Stimulated activated CD8-positive, alpha-beta memory T cell treated with anti-CD3 and anti-CD28 coated beads, Interleukin-7, amount 100 ng/mL, for 24 hours (primary cell): Measurements from ENCODE around the gene SRM.
"Not testable (repeated sequence)": the region's sequence is repeated elsewhere in the genome, so short reads cannot be mapped to it uniquely, and the experiment has no call there.

ENCODE experiments used
- DNase-seq: peaks from one replicate; pipeline ENCODE4 v3.0.0-alpha.2; 2020; ENCODE audit warnings: low read depth

SRM gene

GRCh38 chr1:11064942-11065341 lies 5.1 kb upstream of the SRM start:
- DNase-seq: no peak

GRCh38 chr1:11063937-11064537 lies 4.2 kb upstream of the SRM start:
- not testable (repeated sequence) for DNase-seq

- no peak for DNase-seq
Measured at GRCh38 chr1:11062965-11063401, 3.2 kb upstream of the SRM start.

- no peak for DNase-seq
Measured at GRCh38 chr1:11061652-11062365, 2.0 kb upstream of the SRM start.

GRCh38 chr1:11059155-11059967 lies 457 bp downstream of the SRM start:
- no peak for DNase-seq

GRCh38 chr1:11058595-11059154 lies 1.1 kb downstream of the SRM start:
- DNase-seq: no peak

GRCh38 chr1:11058026-11058425 lies 1.8 kb downstream of the SRM start:
- DNase-seq: no peak

- no peak for DNase-seq
Measured at GRCh38 chr1:11057477-11057876, 2.3 kb downstream of the SRM start.

- DNase-seq: no peak
Measured at GRCh38 chr1:11056504-11056903, 3.3 kb downstream of the SRM start.

GRCh38 chr1:11055676-11056075 lies 4.1 kb downstream of the SRM start:
- DNase-seq: no peak

- no peak for DNase-seq
Measured at GRCh38 chr1:11054666-11055065, 5.2 kb downstream of the SRM start.

GRCh38 chr1:11054181-11054580 lies 5.6 kb downstream of the SRM start:
- DNase-seq: no peak

- DNase-seq: no peak
Measured at GRCh38 chr1:11053758-11054137, 6.1 kb downstream of the SRM start.

GRCh38 chr1:11052839-11053757 lies 6.7 kb downstream of the SRM start:
- no peak for DNase-seq

GRCh38 chr1:11051781-11052511 lies 7.9 kb downstream of the SRM start:
- DNase-seq: no peak

GRCh38 chr1:11051121-11051520 lies 8.7 kb downstream of the SRM start:
- not testable (repeated sequence) for DNase-seq

- no peak for DNase-seq
Measured at GRCh38 chr1:11046625-11047365, 13.0 kb downstream of the SRM start, which contains the start of gene MASP2. MASP2 (minus strand) TSS chr1:11047239; CDS start chr1:11047207, 32 bp downstream.

- DNase-seq: no peak
Measured at GRCh38 chr1:11046270-11046566, 13.6 kb downstream of the SRM start.

GRCh38 chr1:11045428-11046269 lies 14.2 kb downstream of the SRM start:
- DNase-seq: no peak
